Measurements from ENCODE around the gene TPRA1. TPM values are rescaled to one million over a fixed set of nuclear protein-coding genes. Genes with fewer than 3 reads are reported as not detected.

TPRA1 gene
- total and polyA plus RNA-seq, 2 experiments from 2014 or later: 16.7 to 30.4 TPM

Small RNA genes within 50 kb of the gene (microRNA-seq; reads per million reads assigned to microRNA genes)
- not detected for gene MIR6825
- gene MIR7976: 0.89 reads per million

Small RNA genes within 50 kb of the gene (small RNA-seq; reads per million reads assigned to genes)
- gene AC084035.1 (ENCODE audit: low replicate concordance): not detected
- gene MIR6825 (ENCODE audit: low replicate concordance): not detected
- not detected for gene MIR7976 (ENCODE audit: low replicate concordance)

Other genes with a start within 250 kb of the TPRA1 start
- 184 and 235 TPM in 2 replicates for gene MCM2, start 7.7 kb upstream of the TPRA1 start, total RNA-seq (2014; rRNA removed; shearing (Covaris generic))
- gene MCM2, start 7.7 kb upstream of the TPRA1 start, polyA plus RNA-seq (2016; fragmentation: Nextera tagmentation; extraction: Ambion mirVana): 27.4 and 32.8 TPM in 2 replicates
- gene PODXL2, start 38.5 kb upstream of the TPRA1 start, total RNA-seq (2014; rRNA removed; shearing (Covaris generic)): 51.0 and 57.6 TPM in 2 replicates
- 18.4 and 19.1 TPM in 2 replicates for gene PODXL2, start 38.5 kb upstream of the TPRA1 start, polyA plus RNA-seq (2016; fragmentation: Nextera tagmentation; extraction: Ambion mirVana)
- 5.0 and 5.7 TPM in 2 replicates for gene ABTB1, start 82.2 kb upstream of the TPRA1 start, total RNA-seq (2014; rRNA removed; shearing (Covaris generic))
- gene ABTB1, start 82.2 kb upstream of the TPRA1 start, polyA plus RNA-seq (2016; fragmentation: Nextera tagmentation; extraction: Ambion mirVana): 3.7 TPM in 2 replicates
- 0.62 and 0.83 TPM in 2 replicates for gene MGLL, start 231.8 kb upstream of the TPRA1 start, total RNA-seq (2014; rRNA removed; shearing (Covaris generic))
- 0.71 and 1.3 TPM in 2 replicates for gene MGLL, start 231.8 kb upstream of the TPRA1 start, polyA plus RNA-seq (2016; fragmentation: Nextera tagmentation; extraction: Ambion mirVana)